Activated CD8-positive, alpha-beta T cell treated with anti-CD3 and anti-CD28 coated beads for 36 hours (primary cell): ENCODE data around the gene HIF1A. TPM values are rescaled to one million over a fixed set of nuclear protein-coding genes. Genes with fewer than 3 reads are reported as not detected.

ENCODE experiments used
- ATAC-seq: fragments of 200-7000 bp; cut with Tn5 transposase; one replicate; pipeline ENCODE4 v1.10.0; 2021; ENCODE audit warnings: mild to moderate bottlenecking, moderate library complexity
- CTCF ChIA-PET: fragments of 350-600 bp; sonication (Branson Sonifier 250); formaldehyde crosslinking; loops from one replicate; lab custom pipeline; 2021; ENCODE audit warnings: antibody characterized with exemption; lab: Charles Lee
- POLR2A ChIA-PET: fragments of 350-600 bp; sonication (Branson Sonifier 250); formaldehyde crosslinking; loops from one replicate; lab custom pipeline; 2021; ENCODE audit warnings: antibody characterized with exemption; lab: Charles Lee
- DNase-seq: peaks from one replicate; pipeline ENCODE4 v3.0.0-alpha.2; 2020
- H3K27ac Mint-ChIP-seq: one replicate; pipeline ENCODE4 v1.8.0; 2021; ENCODE audit warnings: mild to moderate bottlenecking, mixed read lengths
- H3K27me3 Mint-ChIP-seq: one replicate; pipeline ENCODE4 v1.8.0; 2021; ENCODE audit warnings: mixed read lengths
- H3K36me3 Mint-ChIP-seq: one replicate; pipeline ENCODE4 v1.8.0; 2021; ENCODE audit warnings: low read depth, mixed read lengths
- H3K4me1 Mint-ChIP-seq: one replicate; pipeline ENCODE4 v1.8.0; 2021; ENCODE audit warnings: low read depth, mixed read lengths
- H3K4me3 Mint-ChIP-seq: one replicate; pipeline ENCODE4 v1.8.0; 2021; ENCODE audit warnings: mild to moderate bottlenecking, moderate library complexity, mixed read lengths
- H3K9me3 Mint-ChIP-seq: one replicate; pipeline ENCODE4 v1.8.0; 2021; ENCODE audit warnings: mixed read lengths
- intact Hi-C: fragments of 100-400 bp; cut with micrococcal nuclease; formaldehyde crosslinking; loops from one replicate; pipeline ENCODE4 v1.10.0; 2022
- total RNA-seq, 2 experiments: library from RNA; stranded (reverse); gene quantifications; one replicate each; pipeline ENCODE4 v1.2.3, GENCODE V29; 2021
- TF ChIP-seq, protein P1 (sequence below): fragments of 200-600 bp; IDR thresholded peaks from one replicate; pipeline ENCODE4 v1.8.0; 2022; ENCODE audit warnings: antibody characterized with exemption, mild to moderate bottlenecking

HIF1A gene
- total RNA-seq, 2 experiments from 2014 or later = 133 to 140 TPM

DNA sequence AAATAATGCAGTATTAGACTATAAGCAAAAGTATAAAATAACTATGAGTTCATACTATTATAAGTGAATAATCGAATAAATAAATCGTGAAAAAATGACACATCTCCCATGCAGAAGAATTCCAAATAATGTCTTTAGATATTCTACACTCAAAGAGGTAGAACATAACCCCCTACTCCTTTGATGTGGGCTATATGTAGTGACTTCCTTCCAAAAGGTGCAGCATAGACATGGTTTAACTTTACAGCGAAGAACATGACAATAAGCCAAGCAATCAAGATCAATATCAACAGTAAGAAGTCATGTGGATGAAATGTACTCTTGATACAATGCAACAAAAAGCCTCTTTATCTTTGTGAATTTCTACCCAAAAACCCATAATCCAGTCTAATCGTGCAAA, 46.0 kb upstream of the HIF1A start:
- DNase-seq (no peak), ATAC-seq (no peak)
- intact Hi-C loops = no loop called here
- H3K27ac Mint-ChIP-seq = no peak overlapping the region
- H3K4me1 Mint-ChIP-seq = peaks cover 22% of the 10 kb centered on the region
- no peaks in the 10 kb centered on the region for H3K36me3 Mint-ChIP-seq
- H3K27me3 Mint-ChIP-seq = no peaks in the 10 kb centered on the region
- TF ChIP-seq, protein P1, sequence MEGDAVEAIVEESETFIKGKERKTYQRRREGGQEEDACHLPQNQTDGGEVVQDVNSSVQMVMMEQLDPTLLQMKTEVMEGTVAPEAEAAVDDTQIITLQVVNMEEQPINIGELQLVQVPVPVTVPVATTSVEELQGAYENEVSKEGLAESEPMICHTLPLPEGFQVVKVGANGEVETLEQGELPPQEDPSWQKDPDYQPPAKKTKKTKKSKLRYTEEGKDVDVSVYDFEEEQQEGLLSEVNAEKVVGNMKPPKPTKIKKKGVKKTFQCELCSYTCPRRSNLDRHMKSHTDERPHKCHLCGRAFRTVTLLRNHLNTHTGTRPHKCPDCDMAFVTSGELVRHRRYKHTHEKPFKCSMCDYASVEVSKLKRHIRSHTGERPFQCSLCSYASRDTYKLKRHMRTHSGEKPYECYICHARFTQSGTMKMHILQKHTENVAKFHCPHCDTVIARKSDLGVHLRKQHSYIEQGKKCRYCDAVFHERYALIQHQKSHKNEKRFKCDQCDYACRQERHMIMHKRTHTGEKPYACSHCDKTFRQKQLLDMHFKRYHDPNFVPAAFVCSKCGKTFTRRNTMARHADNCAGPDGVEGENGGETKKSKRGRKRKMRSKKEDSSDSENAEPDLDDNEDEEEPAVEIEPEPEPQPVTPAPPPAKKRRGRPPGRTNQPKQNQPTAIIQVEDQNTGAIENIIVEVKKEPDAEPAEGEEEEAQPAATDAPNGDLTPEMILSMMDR = no peak
- H3K4me3 Mint-ChIP-seq = no peak overlapping the region
- H3K9me3 Mint-ChIP-seq = no peaks in the 10 kb centered on the region
- ChIA-PET CTCF (interaction anchor here (1.3 kb wide), 1 partner anchor 41 kb away, joined by 4 read pairs; no protein-coding TSS in a partner anchor), POLR2A (no interaction called here)

DNA sequence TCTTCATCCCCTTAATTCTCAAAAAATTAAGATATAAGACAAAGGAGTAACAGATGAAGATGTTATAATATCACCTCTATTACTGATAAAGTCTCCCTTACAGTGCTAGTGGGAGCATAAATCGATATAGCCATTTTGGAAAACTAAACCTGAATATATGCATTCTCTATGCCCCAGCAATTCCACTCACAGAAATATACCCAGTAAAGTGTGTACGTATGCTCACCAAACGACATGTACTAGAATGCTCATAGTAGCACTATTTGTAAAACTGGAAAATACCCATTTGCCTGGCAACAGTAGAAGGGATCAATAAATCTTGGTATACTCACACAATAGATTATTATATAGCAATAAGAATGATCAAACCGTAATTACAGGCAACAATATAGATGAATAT, 44.0 kb upstream of the HIF1A start:
- ChIA-PET POLR2A (no interaction called here), CTCF (no interaction called here)
- no peaks in the 10 kb centered on the region for H3K36me3 Mint-ChIP-seq
- H3K4me1 Mint-ChIP-seq = peaks cover 30% of the 10 kb centered on the region
- DNase-seq (no peak), ATAC-seq (no peak)
- no peak overlapping the region for H3K27ac Mint-ChIP-seq
- intact Hi-C loops = no loop called here
- no peaks in the 10 kb centered on the region for H3K27me3 Mint-ChIP-seq
- H3K9me3 Mint-ChIP-seq = no peaks in the 10 kb centered on the region
- TF ChIP-seq, protein P1 = no peak
- no peak overlapping the region for H3K4me3 Mint-ChIP-seq

DNA sequence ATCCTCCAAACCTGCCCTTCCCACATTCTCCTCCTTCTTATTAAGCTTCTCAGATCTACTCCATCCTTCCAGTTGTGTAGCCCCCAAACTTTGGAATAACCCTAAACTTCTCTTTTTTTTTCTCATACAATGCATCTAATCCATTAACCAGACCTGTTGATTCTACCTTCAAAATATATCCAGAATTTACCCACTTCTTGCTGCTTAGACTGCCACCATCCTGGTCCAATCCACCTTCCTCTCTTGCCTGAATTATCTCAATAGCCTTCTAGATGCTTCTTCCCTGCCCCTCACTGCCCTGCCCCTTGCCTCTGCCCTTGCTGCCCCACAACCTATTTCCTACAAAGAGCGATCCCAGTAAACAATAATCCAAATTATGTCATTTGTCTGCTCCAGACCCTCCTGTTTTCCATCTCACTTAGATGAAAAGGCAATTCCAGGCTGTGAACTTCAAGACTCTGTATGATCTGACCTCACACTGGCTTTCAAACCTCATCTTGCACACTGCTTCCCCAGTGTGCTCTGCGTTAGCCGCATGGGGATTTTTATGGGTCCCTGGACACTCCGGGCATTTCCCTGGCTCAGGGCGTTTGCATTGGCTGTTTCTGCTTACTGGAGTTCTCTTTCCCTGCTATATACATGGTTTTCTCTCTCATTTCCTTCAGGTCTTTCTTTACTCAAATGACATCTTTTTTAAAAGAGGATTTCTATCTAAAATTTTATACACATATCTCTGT, 42.6 kb upstream of the HIF1A start:
- H3K9me3 Mint-ChIP-seq = no peaks in the 10 kb centered on the region
- CTCF ChIA-PET = no interaction called here
- POLR2A ChIA-PET = no interaction called here
- intact Hi-C loops = no loop called here
- H3K27ac Mint-ChIP-seq = no peak overlapping the region
- H3K36me3 Mint-ChIP-seq = peaks cover under 1% of the 10 kb centered on the region
- TF ChIP-seq, protein P1 = no peak
- DNase-seq (no peak), ATAC-seq (no peak)
- no peak overlapping the region for H3K4me3 Mint-ChIP-seq
- no peaks in the 10 kb centered on the region for H3K27me3 Mint-ChIP-seq
- peaks cover 35% of the 10 kb centered on the region for H3K4me1 Mint-ChIP-seq

DNA sequence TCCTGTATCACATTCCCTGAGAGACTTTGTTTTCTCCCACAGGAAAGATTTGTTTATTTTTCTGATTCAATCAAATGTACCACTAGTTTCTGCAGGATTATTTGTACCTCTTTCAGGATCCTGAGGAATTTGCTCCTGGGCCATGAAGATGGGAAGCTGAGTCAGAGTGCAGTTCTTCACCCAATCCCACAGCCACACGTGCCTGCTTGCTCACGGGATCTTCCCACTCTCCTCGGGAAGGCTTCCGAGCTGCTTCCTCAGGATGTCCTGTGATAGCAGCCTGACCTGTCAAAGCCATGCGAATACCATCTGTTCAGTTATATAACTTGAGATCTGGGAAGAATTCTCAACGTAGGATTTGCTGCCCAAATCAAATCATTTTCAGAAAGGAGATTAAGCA, 41.8 kb upstream of the HIF1A start:
- H3K9me3 Mint-ChIP-seq = no peaks in the 10 kb centered on the region
- H3K27ac Mint-ChIP-seq = no peak overlapping the region
- DNase-seq (no peak), ATAC-seq (no peak)
- peaks cover 1% of the 10 kb centered on the region for H3K36me3 Mint-ChIP-seq
- intact Hi-C loops = no loop called here
- no peak overlapping the region for H3K4me3 Mint-ChIP-seq
- TF ChIP-seq, protein P1 = no peak
- ChIA-PET CTCF (no interaction called here), POLR2A (interaction anchor here (0.7 kb wide), 1 partner anchor 148 kb away, joined by 3 read pairs; no protein-coding TSS in a partner anchor)
- no peaks in the 10 kb centered on the region for H3K27me3 Mint-ChIP-seq
- H3K4me1 Mint-ChIP-seq = peaks cover 30% of the 10 kb centered on the region

DNA sequence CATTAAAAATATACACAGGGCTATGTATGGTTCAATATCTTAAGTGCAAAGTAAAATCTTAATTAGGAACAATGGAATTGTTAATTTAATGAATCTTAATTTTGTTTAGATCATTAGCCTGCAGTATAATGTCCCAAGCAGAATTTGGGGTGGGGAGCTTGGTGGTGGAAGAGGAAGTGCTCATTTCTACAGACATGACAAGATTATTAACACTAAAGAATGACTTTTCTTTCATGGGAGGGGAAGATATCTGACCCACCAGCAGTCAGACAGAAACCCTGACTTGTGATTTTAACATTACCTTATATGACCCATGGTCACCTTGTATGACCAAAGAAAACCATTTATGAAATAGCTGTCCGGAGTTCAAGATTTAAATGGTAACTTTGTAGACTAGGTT, 41.3 kb upstream of the HIF1A start:
- Mint-ChIP-seq H3K4me3 (no peak overlapping the region), H3K9me3 (no peaks in the 10 kb centered on the region), H3K36me3 (peaks cover 1% of the 10 kb centered on the region), H3K27ac (no peak overlapping the region), H3K4me1 (peaks cover 27% of the 10 kb centered on the region), H3K27me3 (no peaks in the 10 kb centered on the region)
- ChIA-PET POLR2A (interaction anchor here (0.7 kb wide), 1 partner anchor 148 kb away, joined by 3 read pairs; no protein-coding TSS in a partner anchor), CTCF (interaction anchor here (1.1 to 1.4 kb wide), 2 partner anchors 37 kb away, joined by 3 to 4 read pairs; no protein-coding TSS in a partner anchor)
- TF ChIP-seq, protein P1 = no peak
- DNase-seq (no peak), ATAC-seq (no peak)
- intact Hi-C loops = no loop called here
